Ectodermal cell (in vitro differentiated cells): ENCODE data around the gene CEACAM7.
"Not testable (repeated sequence)": the region's sequence is repeated elsewhere in the genome, so short reads cannot be mapped to it uniquely, and the experiment has no call there.

Source experiments
- H3K27ac ChIP-seq: 2 replicates; pipeline ENCODE4 v1.7.0; 2013; ENCODE audit warnings: mild to moderate bottlenecking, low read depth, low read length; ENCODE audit not compliant: insufficient read depth, poor library complexity, severe bottlenecking
- H3K27me3 ChIP-seq: 2 replicates; pipeline ENCODE4 v1.7.0; 2013; ENCODE audit warnings: mild to moderate bottlenecking, low read length; ENCODE audit not compliant: insufficient read depth, control insufficient read depth, poor library complexity, severe bottlenecking
- H3K36me3 ChIP-seq: one replicate; pipeline ENCODE4 v1.7.0; 2013; ENCODE audit warnings: low read length; ENCODE audit not compliant: control insufficient read depth, insufficient read depth
- H3K4me1 ChIP-seq: one replicate; pipeline ENCODE4 v1.7.0; 2013; ENCODE audit warnings: low read length; ENCODE audit not compliant: control insufficient read depth, insufficient read depth
- H3K4me3 ChIP-seq: 2 replicates; pipeline ENCODE4 v1.7.0; 2013; ENCODE audit warnings: low read depth, low read length, control low read depth; ENCODE audit not compliant: insufficient read depth
- H3K9me3 ChIP-seq: 2 replicates; pipeline ENCODE4 v1.7.0; 2013; ENCODE audit warnings: mild to moderate bottlenecking, low read length, moderate library complexity; ENCODE audit not compliant: control insufficient read depth
- WGBS, 2 experiments: methylation state at CpG; one replicate each; pipeline ENCODE4 v1.1.7; 2013; ENCODE audit warnings: missing lambda C conversion rate in 2 of 2; 5-methylcytosine and 5-hydroxymethylcytosine counted together

Gene CEACAM7

DNA sequence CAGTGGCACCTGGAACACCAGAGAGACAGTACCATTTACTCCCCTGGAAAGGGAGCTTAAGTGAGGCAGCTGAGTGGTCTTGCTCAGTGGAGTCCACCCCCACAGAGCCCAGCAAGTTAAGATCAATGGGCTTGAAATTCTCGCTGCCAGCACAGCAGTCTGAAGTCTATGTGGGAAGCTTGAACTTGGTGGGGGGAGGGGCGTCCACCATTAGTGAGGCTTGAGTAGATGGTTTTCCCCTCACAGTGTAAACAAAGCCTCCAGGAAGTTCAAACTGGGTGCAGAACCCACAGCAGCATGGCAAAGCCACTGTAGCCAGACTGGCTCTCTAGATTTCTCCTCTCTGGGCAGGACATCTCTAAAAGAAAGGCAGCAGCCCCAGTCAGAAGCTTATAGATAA, 30.9 kb downstream of the CEACAM7 start:
- Histone ChIP-seq H3K9me3 (no peaks in the 10 kb centered on the region), H3K27ac (no peak overlapping the region), H3K4me3 (no peak overlapping the region), H3K27me3 (no peaks in the 10 kb centered on the region), H3K4me1 (no peaks in the 10 kb centered on the region), H3K36me3 (no peaks in the 10 kb centered on the region)
- 46 to 57% methylated on average over 2 of the region's 2 CpGs for WGBS, 2 experiments

DNA sequence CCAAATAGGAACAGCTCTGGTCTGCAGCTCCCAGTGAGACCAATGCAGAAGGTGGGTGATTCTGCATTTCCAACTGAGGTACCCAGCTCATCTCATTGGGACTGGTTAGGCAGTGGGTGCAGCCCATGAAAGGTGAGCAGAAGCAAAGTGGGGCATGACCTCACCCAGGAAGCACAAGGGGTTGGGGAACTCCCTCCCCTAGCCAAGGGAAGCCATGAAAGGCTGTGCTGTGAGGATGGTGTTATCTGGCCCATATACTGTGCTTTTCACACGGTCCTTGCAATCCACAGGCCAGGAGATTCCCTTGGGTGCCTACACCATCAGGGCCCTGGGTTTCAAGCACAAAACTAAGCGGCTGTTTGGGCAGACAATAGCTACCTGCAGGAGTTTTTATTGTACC, 31.3 kb downstream of the CEACAM7 start:
- H3K27ac ChIP-seq, H3K9me3 ChIP-seq, H3K4me1 ChIP-seq, H3K36me3 ChIP-seq, H3K27me3 ChIP-seq, H3K4me3 ChIP-seq: not testable (repeated sequence)
- 58 to 68% methylated on average over 2 of the region's 2 CpGs for WGBS, 2 experiments

DNA sequence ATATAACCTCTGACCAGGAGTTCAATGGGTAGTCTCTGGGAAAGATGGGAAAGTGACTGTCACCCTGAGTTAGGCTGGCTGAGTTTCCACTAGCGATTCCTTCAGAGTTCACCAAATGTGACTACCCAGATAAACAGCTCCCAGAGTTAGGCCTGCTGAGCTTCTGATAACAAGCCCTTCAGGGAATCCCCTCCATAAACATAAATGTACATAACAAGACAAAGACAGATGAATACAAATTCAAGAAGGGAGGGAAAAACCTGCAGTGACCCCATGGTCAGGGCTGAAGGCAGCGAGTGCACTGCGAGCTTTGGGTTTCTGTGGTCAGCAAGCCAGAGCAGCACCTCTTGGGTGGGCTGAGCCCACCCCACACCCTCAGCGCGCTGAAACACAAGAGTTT, 35.8 kb downstream of the CEACAM7 start:
- H3K9me3 ChIP-seq = no peaks in the 10 kb centered on the region
- no peak overlapping the region for H3K4me3 ChIP-seq
- no peaks in the 10 kb centered on the region for H3K36me3 ChIP-seq
- H3K4me1 ChIP-seq = no peaks in the 10 kb centered on the region
- WGBS, 2 experiments = 67 to 71% methylated on average over 5 of the region's 5 CpGs
- H3K27me3 ChIP-seq = no peaks in the 10 kb centered on the region
- H3K27ac ChIP-seq = no peak overlapping the region

GRCh38 chr19:41649827-41650226, 38.2 kb downstream of the CEACAM7 start:
- no peak overlapping the region for H3K27ac ChIP-seq
- H3K4me1 ChIP-seq = no peaks in the 10 kb centered on the region
- 75 to 86% methylated on average over 2 to 3 of the region's 3 CpGs for WGBS, 2 experiments
- no peaks in the 10 kb centered on the region for H3K36me3 ChIP-seq
- no peaks in the 10 kb centered on the region for H3K9me3 ChIP-seq
- H3K4me3 ChIP-seq = no peak overlapping the region
- H3K27me3 ChIP-seq = no peaks in the 10 kb centered on the region

GRCh38 chr19:41646589-41647204, 41.4 kb downstream of the CEACAM7 start:
- H3K36me3 ChIP-seq = no peaks in the 10 kb centered on the region
- H3K9me3 ChIP-seq = no peaks in the 10 kb centered on the region
- H3K27ac ChIP-seq = no peak overlapping the region
- H3K4me1 ChIP-seq = no peaks in the 10 kb centered on the region
- no peaks in the 10 kb centered on the region for H3K27me3 ChIP-seq
- H3K4me3 ChIP-seq = no peak overlapping the region
- 48 to 50% methylated on average over 6 to 11 of the region's 14 CpGs for WGBS, 2 experiments

GRCh38 chr19:41641879-41642485, 46.1 kb downstream of the CEACAM7 start:
- WGBS, 2 experiments = 13 to 15% methylated on average over 6 of the region's 6 CpGs

DNA sequence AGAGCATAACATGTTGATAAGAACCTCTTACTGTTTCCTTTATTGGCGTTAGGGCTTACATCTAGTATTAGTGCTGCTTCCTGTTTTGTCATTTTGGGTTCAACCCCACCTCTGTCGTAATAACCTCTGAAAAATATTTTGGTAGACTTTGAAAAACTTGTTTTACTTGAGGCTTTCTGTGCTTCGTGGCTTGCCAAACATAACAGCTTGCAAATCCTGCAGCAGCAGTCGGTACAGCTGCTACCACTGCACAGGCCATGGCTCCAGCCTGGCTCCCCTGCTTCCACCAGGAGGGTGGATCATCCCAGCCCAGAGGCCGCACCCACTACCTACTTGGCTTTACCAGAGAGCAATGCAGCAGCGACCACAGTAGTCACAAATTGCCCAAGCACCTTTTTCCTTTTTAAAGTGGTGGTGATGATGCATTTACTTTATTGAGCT, 49.4 kb downstream of the CEACAM7 start:
- H3K36me3 ChIP-seq = no peaks in the 10 kb centered on the region
- H3K27ac ChIP-seq = no peak overlapping the region
- no peaks in the 10 kb centered on the region for H3K27me3 ChIP-seq
- WGBS, 2 experiments = 59% methylated on average over 6 of the region's 6 CpGs
- H3K4me3 ChIP-seq = no peak overlapping the region
- no peaks in the 10 kb centered on the region for H3K4me1 ChIP-seq
- H3K9me3 ChIP-seq = no peaks in the 10 kb centered on the region

More at GRCh38 chr19:41641879-41642485, 46.1 kb downstream of the CEACAM7 start:
- H3K9me3 ChIP-seq = no peaks in the 10 kb centered on the region
- no peaks in the 10 kb centered on the region for H3K27me3 ChIP-seq
- no peak overlapping the region for H3K4me3 ChIP-seq
- H3K4me1 ChIP-seq = no peaks in the 10 kb centered on the region
- no peak overlapping the region for H3K27ac ChIP-seq
- H3K36me3 ChIP-seq = no peaks in the 10 kb centered on the region

GRCh38 chr19:41637484-41637883, 50.6 kb downstream of the CEACAM7 start:
- no peaks in the 10 kb centered on the region for H3K27me3 ChIP-seq
- no peaks in the 10 kb centered on the region for H3K36me3 ChIP-seq
- H3K27ac ChIP-seq = no peak overlapping the region
- no peak overlapping the region for H3K4me3 ChIP-seq
- 51 to 60% methylated on average over 2 of the region's 2 CpGs for WGBS, 2 experiments
- H3K4me1 ChIP-seq = no peaks in the 10 kb centered on the region
- H3K9me3 ChIP-seq = no peaks in the 10 kb centered on the region

DNA sequence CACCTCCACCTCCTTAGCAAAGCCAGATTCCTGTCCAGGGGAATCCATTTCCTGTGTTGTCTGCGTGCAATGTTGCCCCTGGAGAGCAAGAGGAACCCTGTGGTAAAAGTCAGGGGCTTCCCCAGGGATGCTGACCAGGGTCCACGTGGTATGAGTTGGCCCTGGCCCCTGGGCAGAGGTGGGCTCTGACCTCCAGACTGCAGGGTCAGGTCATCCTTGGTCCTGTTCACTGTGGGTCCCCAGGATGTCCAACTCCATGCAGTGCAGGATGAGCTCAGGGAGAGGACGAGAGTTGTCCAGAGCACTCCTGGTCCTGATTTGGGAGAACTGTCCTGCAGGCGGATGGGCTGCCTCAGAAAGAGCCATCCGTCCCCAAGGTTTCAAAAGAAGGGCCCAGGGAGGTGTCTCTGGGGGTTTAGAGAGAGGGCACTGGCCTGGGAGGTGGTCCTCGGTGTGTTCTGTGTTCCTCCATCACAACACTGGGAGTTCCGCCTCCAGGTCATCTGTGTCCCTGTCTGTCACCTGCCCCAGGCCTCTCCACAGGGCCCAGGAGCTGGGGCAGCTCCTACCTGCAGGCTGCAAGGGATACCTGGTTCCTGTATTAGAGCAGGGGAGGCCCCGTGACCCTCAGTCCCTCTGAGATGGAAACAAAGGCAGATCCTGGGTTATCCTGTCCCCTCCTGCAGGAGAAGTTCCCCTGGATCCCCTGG, 59.9 kb downstream of the CEACAM7 start:
- Histone ChIP-seq H3K4me1 (no peaks in the 10 kb centered on the region), H3K36me3 (no peaks in the 10 kb centered on the region), H3K4me3 (no peak overlapping the region), H3K27me3 (no peaks in the 10 kb centered on the region), H3K27ac (no peak overlapping the region), H3K9me3 (peaks cover 4% of the 10 kb centered on the region)
- 61 to 62% methylated on average over 8 of the region's 8 CpGs for WGBS, 2 experiments

DNA sequence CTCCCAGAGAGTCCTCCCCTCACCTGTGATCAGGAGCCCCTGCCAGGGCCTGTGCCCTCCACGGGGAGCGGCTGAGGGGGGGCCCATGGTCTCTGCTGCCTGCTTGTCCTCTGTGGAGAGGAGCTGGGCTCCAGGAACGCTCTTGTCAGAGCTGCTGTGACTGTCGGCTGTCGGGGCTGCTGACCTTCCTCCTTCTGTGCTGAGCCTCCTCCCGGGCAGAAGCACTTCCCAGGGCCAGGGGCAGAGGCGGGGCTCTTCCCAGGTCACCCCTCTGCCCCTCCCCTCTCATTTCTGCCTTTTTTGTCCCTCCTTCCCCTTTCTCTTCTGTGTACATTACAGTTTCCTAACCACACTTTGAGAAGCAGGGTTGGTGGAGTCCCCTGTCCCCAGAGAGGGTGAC, 61.2 kb downstream of the CEACAM7 start, which contains the start of gene CEACAM4:
Gene CEACAM4 (minus strand): TSS at position 198 of the 400 bp plus-strand sequence. CDS start 111 bp downstream, at position 87.
- 58 to 62% methylated on average over 7 of the region's 7 CpGs for WGBS, 2 experiments
- H3K27me3 ChIP-seq = no peaks in the 10 kb centered on the region
- no peaks in the 10 kb centered on the region for H3K4me1 ChIP-seq
- no peak within 1 kb of the TSS for H3K27ac ChIP-seq
- H3K4me3 ChIP-seq = no peak within 1 kb of the TSS
- no peaks in the 10 kb centered on the region for H3K36me3 ChIP-seq
- H3K9me3 ChIP-seq = peaks cover 4% of the 10 kb centered on the region
